8988T (cell line): Measurements from ENCODE around the gene GYG2.
"Not testable (repeated sequence)": the region's sequence is repeated elsewhere in the genome, so short reads cannot be mapped to it uniquely, and the experiment has no call there.

Source experiments
- DNase-seq: peaks from one replicate; pipeline ENCODE4 v3.0.0; 2011

Gene GYG2

DNA sequence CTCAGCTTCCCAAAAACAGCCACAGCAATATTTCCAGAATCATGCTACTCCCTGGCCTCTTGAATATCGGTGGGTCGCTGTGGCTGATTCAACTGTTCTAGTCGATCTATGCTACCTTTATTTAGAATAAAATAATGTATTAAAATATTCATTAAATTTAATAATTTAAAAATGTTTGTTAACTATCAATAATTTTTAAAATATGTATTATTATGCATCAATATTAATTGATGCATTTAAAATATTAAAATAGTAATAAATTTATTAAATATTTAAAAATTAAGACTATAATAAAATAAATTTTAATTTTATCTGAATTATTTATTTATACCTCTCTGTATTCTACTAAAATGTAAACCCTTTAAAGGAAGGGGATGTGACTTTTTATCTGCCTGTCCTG is 81.4 kb downstream of the GYG2 start:
- no peak for DNase-seq

DNA sequence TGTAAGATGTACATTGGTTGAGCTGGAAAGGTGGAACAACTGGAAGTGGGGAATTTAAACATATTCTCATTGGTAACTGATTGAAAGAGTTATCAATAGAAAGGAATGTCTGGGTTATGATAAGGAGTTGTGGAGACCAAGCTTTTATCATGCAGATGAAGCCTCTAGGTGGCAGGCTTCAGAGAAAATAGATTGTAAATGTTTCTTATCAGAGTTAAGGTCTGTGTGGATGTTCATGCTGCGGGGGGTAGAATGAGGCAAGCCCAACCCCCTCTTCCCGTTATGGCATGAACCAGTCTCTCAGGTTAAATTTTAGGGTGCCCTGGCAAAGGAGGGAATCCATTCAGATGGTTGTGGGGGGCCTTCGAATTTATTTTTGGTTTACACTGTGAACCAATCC is 84.4 kb downstream of the GYG2 start:
- no peak for DNase-seq

DNA sequence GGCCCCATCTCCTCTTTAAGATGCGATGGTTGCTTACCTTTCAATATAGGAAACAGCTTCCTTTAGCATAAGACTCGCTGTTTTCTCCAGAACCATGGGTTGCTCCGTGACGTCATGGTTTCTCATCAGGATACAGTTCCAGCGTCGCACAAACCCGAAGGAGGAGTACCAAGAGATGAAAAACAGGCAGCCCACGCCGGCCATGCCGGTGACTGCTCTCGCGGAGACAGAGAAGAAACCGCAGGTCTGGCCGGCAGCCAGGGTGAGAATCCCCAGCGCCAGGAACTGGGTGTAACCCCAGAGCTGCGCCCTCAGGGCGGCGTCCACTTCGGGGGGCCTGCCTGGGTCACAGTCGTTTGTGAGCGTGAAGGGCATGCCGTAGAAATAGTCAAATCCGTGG is 89.0 kb downstream of the GYG2 start:
- no peak for DNase-seq

DNA sequence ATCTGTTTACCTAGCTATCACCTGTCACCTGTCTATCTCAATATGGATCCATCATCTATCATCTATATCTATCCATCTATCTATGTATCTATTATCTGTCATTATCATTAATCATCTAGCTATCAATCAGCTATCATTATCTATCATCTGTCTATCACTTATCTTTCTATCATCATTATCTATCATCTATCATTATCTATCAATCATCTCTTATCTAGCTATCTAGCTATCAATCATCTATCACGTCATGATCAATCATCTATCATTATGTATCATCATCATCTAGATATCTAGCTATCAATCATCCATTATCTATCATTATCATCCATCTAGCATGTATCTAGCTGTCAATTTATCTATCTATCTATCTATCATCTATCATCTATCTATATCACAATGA is 92.5 kb downstream of the GYG2 start:
- no peak for DNase-seq

DNA sequence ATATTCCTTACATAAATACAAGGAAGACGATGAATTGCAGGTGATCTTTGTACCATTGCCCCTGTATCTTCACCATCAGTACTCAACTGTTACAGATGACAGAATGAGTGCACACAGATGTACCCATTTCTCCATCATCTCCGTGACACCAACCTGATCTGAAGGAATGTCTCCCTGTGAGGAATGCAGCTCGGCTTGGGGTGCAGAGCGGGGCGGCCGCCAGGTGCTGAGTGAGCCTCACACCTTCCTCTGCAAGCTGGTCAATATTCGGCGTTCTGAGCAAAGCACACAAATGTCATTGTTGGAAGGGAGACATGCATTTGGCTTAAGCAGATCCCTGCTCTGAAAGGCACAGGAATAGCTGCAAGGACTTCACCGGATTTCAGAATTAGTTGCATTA is 93.0 kb downstream of the GYG2 start:
- no peak for DNase-seq

DNA sequence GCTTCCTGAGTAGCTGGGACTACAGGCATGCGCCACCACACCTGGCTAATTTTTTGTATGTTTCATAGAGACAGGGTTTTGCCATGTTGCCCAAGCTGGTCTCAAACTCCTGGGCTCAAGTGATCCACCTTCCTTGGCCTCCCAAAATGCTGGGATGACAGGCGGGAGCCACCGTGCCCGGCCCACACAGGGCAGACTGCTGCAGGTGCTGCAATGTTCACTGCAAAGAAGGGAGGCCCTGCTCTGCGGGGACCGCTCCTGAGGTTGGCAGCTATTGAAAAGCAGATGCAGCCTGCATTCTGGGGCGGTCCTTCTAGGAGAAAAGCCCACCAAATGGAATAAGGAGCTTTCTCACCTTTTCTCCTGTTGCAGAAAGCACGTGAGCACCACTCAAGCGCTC is 95.4 kb downstream of the GYG2 start:
- DNase-seq = no peak

DNA sequence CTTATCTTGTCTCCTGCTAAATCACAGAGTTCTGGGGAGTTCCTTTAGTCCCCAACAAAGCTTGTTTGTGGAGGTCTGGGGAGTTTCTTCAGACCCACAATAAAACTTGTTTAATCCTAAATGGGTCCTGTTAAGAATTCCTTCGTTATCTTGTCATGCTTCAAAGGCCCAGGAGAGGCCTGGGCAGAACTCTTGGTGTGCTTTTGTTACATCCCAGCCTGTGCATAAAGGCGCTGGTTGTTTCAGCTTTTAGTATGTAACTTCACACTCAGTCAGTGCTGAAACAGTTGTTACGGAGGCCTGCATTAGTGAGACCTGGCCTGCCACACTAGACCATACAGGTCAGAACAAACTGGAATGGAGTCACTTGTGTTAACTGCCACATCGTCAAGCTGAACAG is 97.5 kb downstream of the GYG2 start:
- DNase-seq = not testable (repeated sequence)

DNA sequence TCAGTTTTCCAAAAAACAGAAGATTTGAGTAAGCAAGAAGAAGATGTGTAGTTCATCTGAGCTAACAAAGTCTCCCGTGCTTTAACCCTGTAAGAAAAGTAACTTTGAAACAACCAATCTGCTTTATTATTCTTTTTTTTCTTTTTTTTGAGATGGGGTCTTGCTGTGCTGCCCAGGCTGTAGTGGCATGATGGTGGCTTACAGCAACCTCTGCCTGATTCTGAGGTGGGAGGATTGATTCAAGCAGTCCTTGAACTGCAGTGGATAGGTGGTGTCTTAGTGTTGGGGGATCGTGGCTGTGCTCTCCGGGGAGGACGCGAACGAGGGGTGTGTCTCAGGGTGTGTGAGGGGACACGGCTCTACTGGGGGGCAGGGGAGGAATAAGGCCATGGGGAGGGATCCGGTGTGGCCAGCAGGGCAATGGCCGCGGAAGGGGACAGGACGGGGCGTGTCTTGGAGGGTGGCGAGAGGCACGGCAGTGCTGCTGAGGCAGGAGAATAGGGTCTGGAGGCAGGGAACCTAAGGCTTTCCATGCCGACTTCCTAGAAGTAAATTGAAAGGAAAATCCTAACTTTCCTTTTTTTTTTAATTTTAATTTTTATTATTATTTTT is 98.0 kb downstream of the GYG2 start:
- no peak for DNase-seq

DNA sequence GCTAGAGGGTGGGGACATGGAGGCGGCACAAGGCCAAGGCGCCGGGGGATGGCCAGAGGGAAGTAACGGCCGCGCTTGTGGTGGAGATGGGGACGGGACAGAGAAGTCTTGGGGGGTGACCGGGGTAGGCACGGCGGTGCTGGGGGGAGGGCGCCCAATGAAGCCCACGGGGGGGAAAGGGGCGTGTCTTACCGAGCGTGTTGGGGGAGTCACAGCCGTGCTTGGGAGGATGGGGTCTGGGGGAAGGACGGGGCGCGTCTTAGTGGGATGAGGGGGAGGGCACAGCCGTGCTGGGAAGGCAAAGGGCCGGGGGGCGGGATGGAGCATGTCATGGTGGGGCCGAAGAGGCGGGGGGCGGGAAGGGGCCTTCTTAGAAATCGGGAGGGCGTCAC is 99.5 kb downstream of the GYG2 start:
- peak; percentile 32 for DNase-seq

DNA sequence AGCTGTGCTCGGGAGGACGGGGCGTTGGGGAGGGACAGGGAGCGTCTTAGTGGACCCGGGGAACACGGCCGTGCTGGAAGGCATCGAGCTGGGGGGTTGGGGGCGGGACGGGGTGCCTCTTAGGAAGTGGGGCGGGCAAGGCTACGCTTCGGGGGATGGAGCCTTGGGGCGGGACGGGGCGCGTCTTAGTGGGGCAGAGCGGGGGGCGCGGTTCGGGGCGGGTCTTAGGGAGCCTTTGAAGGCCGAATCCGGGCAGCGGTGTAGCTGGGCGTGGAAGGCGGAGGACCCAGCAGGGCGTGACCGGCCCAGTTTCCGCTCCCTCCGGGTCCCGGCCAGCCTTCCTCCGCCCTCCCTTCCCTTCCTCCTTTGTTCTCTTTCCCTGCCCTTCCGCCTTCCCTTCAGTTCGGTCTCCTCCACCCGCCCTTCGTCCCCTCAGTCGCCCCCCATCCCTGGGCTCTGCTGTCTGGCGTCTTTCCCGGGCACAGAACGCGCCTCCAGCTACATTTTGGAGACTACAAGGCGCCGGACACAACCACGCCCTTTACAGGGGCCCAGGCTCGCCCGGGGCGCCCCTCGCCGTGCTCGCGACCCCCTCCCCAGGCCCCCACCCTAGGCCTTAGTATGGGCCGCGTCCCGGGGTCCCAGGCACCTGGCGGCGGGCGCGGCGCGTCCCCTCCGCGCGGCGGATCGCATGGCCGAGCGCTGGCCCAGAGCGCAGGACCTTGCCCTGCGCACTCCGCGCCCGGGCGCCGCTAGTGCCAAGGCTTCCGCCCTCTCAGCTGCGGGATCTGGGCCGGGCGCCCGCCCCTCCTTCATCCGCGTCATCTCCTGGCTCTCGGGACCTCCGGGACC is 100.1 kb downstream of the GYG2 start, which contains the start of gene ARSD:
Gene ARSD (minus strand): TSS at position 757 of the 852 bp plus-strand sequence. CDS start 64 bp downstream, at position 693.
- DNase-seq = peak; percentile 82

DNA sequence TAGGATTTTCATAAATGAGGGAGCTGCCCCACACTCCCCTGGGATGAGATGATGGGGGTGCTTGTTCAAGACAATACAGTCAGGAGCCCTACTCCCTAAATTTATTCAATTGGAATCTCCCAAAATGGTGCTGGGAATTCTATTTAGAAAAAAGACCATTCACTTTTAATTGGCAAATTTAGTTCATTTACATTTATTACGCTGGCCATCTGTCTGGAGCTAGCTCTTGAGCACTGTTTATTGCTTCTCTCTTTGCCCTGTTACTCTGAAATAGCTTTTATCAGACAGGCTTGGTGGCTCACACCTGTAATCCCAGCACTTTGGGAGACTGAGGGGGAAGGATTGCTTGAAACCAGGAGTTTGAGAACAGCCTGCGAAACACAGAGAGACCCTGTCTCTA is 102.4 kb downstream of the GYG2 start:
- DNase-seq = no peak

DNA sequence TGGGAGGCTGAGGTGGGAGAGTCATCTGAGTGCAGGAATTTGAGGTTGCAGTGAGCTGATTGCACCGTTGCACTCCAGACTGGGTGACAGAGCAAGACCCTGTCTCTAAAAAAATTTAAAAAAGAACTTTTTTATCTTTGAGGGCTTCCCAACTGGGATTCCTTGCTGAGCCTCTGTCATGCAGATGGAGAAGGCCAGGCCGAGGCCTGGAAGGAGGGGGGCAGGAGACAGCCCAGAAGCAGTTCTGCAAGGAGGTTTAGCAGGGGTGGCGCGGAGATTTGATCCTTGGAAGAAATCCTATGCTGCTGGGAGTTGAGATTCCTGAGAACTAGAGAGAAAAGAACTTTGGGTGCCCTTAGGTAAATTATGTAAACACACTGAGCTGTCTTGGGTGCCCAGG is 102.9 kb downstream of the GYG2 start:
- no peak for DNase-seq
